Fibroblast of mammary gland (primary cell): Measurements from ENCODE around the gene CORO1C.
A peak's percentile ranks its signal among the peaks of the same experiment; 100 is the strongest.

Experiments used
- DNase-seq: peaks from one replicate; pipeline ENCODE4 v3.0.0-alpha.2; 2010; ENCODE audit warnings: low read depth
- H3K4me3 ChIP-seq: 2 replicates; pipeline ENCODE4 v1.5.1; 2011; ENCODE audit warnings: low read depth, mild to moderate bottlenecking, low read length, moderate library complexity; ENCODE audit not compliant: control insufficient read depth
- CTCF ChIP-seq: conservative IDR thresholded peaks from 2 replicates; pipeline ENCODE4 v1.5.1; 2011; ENCODE audit warnings: low read depth, low read length, inconsistent platforms; ENCODE audit not compliant: control insufficient read depth, insufficient read depth

CORO1C gene

GRCh38 chr12:108653082-108653516, 78.2 kb downstream of the CORO1C start:
- H3K4me3 ChIP-seq = no peak overlapping the region
- no peak for TF ChIP-seq CTCF
- no peak for DNase-seq

- no peak for DNase-seq
- no peak for TF ChIP-seq CTCF
- no peak overlapping the region for H3K4me3 ChIP-seq
Observed at GRCh38 chr12:108650083-108650482, 81.2 kb downstream of the CORO1C start.

- no peak for TF ChIP-seq CTCF
- peak; percentile 91 for DNase-seq
- H3K4me3 ChIP-seq = no peak overlapping the region
Observed at GRCh38 chr12:108649669-108650068, 81.6 kb downstream of the CORO1C start.

- no peak for TF ChIP-seq CTCF
- DNase-seq = peak; percentile 83
- H3K4me3 ChIP-seq = no peak overlapping the region
Observed at GRCh38 chr12:108649126-108649525, 82.2 kb downstream of the CORO1C start.

- DNase-seq = no peak
- H3K4me3 ChIP-seq = no peak overlapping the region
- TF ChIP-seq CTCF = no peak
Observed at GRCh38 chr12:108648371-108648770, 82.9 kb downstream of the CORO1C start.

- no peak for DNase-seq
- H3K4me3 ChIP-seq = no peak overlapping the region
- TF ChIP-seq CTCF = no peak
Observed at GRCh38 chr12:108647585-108648287, 83.6 kb downstream of the CORO1C start.
